ENCODE measurements around the gene MARCHF10.

DNA sequence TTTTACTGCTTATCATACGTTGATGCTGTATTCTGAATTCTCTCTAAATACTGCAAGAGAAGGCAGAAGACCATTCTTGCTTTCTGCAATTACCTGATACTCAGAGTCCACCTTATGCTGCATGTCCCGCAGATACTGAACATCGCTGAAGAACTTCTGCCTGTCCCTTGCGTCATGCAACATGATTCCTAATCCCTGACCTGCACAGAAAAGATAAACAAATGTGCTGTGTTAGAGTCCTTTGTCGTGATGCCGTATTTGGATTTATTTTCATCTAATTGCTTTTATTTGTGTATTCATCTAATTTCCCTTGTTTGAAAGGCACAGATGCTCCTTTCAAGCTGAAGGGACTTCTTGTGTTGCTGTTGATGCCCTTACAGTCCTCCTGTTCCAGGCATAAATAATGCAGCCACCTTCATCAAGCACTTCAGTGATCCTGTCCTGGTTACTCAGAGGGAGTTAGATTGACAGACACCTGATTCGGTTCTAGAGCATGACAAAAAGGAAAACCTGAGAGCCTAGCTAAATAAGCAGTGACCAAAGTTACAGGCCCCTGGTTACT is 6.5 kb downstream of the MARCHF10 start:
- TF ChIP-seq, protein P1, sequence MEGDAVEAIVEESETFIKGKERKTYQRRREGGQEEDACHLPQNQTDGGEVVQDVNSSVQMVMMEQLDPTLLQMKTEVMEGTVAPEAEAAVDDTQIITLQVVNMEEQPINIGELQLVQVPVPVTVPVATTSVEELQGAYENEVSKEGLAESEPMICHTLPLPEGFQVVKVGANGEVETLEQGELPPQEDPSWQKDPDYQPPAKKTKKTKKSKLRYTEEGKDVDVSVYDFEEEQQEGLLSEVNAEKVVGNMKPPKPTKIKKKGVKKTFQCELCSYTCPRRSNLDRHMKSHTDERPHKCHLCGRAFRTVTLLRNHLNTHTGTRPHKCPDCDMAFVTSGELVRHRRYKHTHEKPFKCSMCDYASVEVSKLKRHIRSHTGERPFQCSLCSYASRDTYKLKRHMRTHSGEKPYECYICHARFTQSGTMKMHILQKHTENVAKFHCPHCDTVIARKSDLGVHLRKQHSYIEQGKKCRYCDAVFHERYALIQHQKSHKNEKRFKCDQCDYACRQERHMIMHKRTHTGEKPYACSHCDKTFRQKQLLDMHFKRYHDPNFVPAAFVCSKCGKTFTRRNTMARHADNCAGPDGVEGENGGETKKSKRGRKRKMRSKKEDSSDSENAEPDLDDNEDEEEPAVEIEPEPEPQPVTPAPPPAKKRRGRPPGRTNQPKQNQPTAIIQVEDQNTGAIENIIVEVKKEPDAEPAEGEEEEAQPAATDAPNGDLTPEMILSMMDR (conservative IDR thresholded peaks at IDR 0.05; ENCODE audit: low read depth, low read length): no peak
- TF ChIP-seq EZH2 (IDR thresholded peaks at IDR 0.05; ENCODE audit: low read length, unreplicated experiment): no peak

Measured in PC-3 (cell line).